Upper lobe of left lung (tissue), 4 donors: ENCODE data around the gene MYBPHL.

ENCODE experiments used
- CTCF ChIP-seq, 6 experiments: fragments of 450-650 bp in 4 of 6; fragments of 200-600 bp in 2 of 6; sonication (generic) in 2 of 6; IDR thresholded peaks; one replicate each; pipeline ENCODE4 v1.5.1; 2016 to 2019; ENCODE audit warnings: antibody characterized with exemption in 6 of 6
- EP300 ChIP-seq, 4 donors: sonication (generic); formaldehyde crosslinking; IDR thresholded peaks; one replicate each; pipeline ENCODE4 v1.5.1; 2017; ENCODE audit warnings: antibody characterized with exemption in 4 of 4, control low read depth in 2 of 4
- POLR2A ChIP-seq, 4 donors: fragments of 450-650 bp; IDR thresholded peaks; one replicate each; pipeline ENCODE4 v1.5.1; 2016 to 2017; ENCODE audit warnings: antibody characterized with exemption in 4 of 4, mild to moderate bottlenecking in 2 of 4
- POLR2AphosphoS5 ChIP-seq, 2 donors: sonication (generic); formaldehyde crosslinking; IDR thresholded peaks; one replicate each; pipeline ENCODE4 v1.5.1; 2017; ENCODE audit warnings: antibody characterized with exemption in 2 of 2

DNA sequence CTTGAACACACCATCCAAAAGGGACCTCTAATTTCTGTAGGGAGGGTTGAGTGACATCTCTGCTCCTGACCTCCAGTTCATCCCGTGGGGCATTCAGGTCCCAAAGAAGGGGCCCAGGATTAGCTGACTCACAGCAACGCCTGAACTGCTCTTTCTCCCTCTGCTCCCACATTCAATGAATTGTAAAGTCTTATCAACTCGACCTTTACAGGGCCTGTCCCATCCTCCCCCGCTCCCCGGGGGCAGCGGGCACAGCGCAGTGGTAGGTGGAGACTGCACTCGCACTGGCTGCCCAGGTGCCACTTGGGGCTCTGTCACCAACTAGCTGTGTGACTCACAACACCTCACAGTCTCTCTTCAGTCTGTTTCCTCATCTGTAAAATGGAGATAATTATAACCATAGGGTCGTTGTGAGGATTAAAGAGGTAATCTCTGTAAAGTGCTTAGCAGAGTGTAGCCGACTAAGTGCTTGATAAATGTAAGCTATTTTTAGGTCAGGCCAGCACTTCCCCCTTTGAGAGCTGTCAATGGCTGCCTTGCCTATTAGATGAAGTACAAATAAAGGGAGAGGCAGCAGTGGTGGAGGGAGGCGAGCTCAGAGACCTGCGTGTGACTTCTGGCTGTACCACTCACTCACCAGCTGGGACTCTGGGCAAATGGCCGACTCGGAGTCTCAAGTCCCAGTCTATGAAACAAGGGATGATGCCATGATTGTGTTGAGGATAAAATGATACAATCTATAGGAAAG lies 637 bp upstream of the MYBPHL start:
- TF ChIP-seq POLR2AphosphoS5 (IDR thresholded peaks at IDR 0.05) (peak in 1 of 2 donors; percentile 7), EP300 (IDR thresholded peaks at IDR 0.05) (no peak), CTCF (IDR thresholded peaks at IDR 0.05) (no peak), POLR2A (IDR thresholded peaks at IDR 0.05) (no peak)
